GM12864 (cell line): ENCODE measurements around the gene DPT.

Experiments
- DNase-seq: peaks from one replicate; pipeline ENCODE4 v3.0.0-alpha.2; 2011; ENCODE audit warnings: low read depth
- H3K4me3 ChIP-seq: 2 replicates; pipeline ENCODE4 v1.5.1; 2011; ENCODE audit warnings: mild to moderate bottlenecking, low read depth, low read length, control low read depth
- CTCF ChIP-seq: IDR thresholded peaks from 2 replicates; pipeline ENCODE4 v1.5.1; 2011; ENCODE audit warnings: low read depth, mild to moderate bottlenecking, moderate library complexity, low read length, control low read depth, inconsistent platforms; ENCODE audit errors: missing control alignments

Gene DPT

GRCh38 chr1:168736520-168736919 is 7.5 kb upstream of the DPT start:
- no peak overlapping the region for H3K4me3 ChIP-seq
- DNase-seq: no peak
- TF ChIP-seq CTCF: no peak

GRCh38 chr1:168735974-168736373 is 7.0 kb upstream of the DPT start:
- no peak for DNase-seq
- no peak overlapping the region for H3K4me3 ChIP-seq
- no peak for TF ChIP-seq CTCF

GRCh38 chr1:168734946-168735345 is 5.9 kb upstream of the DPT start:
- no peak for DNase-seq
- TF ChIP-seq CTCF: no peak
- no peak overlapping the region for H3K4me3 ChIP-seq

- no peak for TF ChIP-seq CTCF
- DNase-seq: no peak
- no peak overlapping the region for H3K4me3 ChIP-seq
These were observed 5.3 kb upstream of the DPT start for GRCh38 chr1:168734271-168734670.

- no peak overlapping the region for H3K4me3 ChIP-seq
- no peak for DNase-seq
- no peak for TF ChIP-seq CTCF
These were observed 4.2 kb upstream of the DPT start for GRCh38 chr1:168733241-168733640.

GRCh38 chr1:168732736-168733135 is 3.7 kb upstream of the DPT start:
- TF ChIP-seq CTCF: no peak
- H3K4me3 ChIP-seq: no peak overlapping the region
- DNase-seq: no peak

- DNase-seq: no peak
- TF ChIP-seq CTCF: no peak
- no peak overlapping the region for H3K4me3 ChIP-seq
These were observed 2.4 kb upstream of the DPT start for GRCh38 chr1:168731244-168731953.
